ENCODE measurements around the gene SGPP2. TPM values are rescaled to one million over a fixed set of nuclear protein-coding genes. Genes with fewer than 3 reads are reported as not detected.

SGPP2 gene
- total RNA-seq, 4 donors from 2014 or later = 38.7 to 61.3 (median 59.0) TPM

GRCh38 chr2:222608081-222608480, 183.7 kb downstream of the SGPP2 start:
- WGBS, 2 donors = 60% methylated on average over 4 of the region's 4 CpGs
- no peak overlapping the region for H3K4me3 ChIP-seq (ENCODE audit: low read depth, poor library complexity, severe bottlenecking)
- TF ChIP-seq CTCF (IDR thresholded peaks at IDR 0.05) = no peak
- no peak for TF ChIP-seq POLR2A (IDR thresholded peaks at IDR 0.05)
- no peak for DNase-seq (ENCODE audit: low spot score in 2 of 2)
- intact Hi-C loops (cut with DNase I; ENCODE audit: low total_unique reads) = no loop called here

- intact Hi-C loops (cut with DNase I; ENCODE audit: low total_unique reads) = no loop called here
- no peak overlapping the region for H3K4me3 ChIP-seq (ENCODE audit: low read depth, poor library complexity, severe bottlenecking)
- 87 to 93% methylated on average over 3 of the region's 3 CpGs for WGBS, 2 donors
- DNase-seq (ENCODE audit: low spot score in 2 of 2) = no peak
- no peak for TF ChIP-seq CTCF (IDR thresholded peaks at IDR 0.05)
- TF ChIP-seq POLR2A (IDR thresholded peaks at IDR 0.05) = no peak
Observed at GRCh38 chr2:222609381-222609780, 185.0 kb downstream of the SGPP2 start.

Other genes starting within 250 kb of the SGPP2 start
- gene PAX3, start 125.5 kb upstream of the SGPP2 start, total RNA-seq = 1 to 10 TPM; 2.7 to 7.0 (median 5.2) TPM
- gene FARSB, start 231.5 kb downstream of the SGPP2 start, total RNA-seq = 10 to 100 TPM in 3 of 4 donors, 1 to 10 TPM in 1; 8.6 to 12.2 (median 11.2) TPM
- not detected for gene MOGAT1, start 247.1 kb downstream of the SGPP2 start, total RNA-seq